Spleen (tissue), 11 donors: Measurements from ENCODE around the gene KIF6. TPM values are rescaled to one million over a fixed set of nuclear protein-coding genes. Genes with fewer than 3 reads are reported as not detected.

ENCODE experiments used
- DNase-seq: peaks from one replicate; pipeline ENCODE4 v3.0.0-alpha.2; 2020
- H3K27ac ChIP-seq, 8 donors: fragments of 200-600 bp; sonication (generic) in 7 of 8; 1 replicate in 4 of 8; 2 replicates in 4 of 8; pipeline versions ENCODE4 v1.5.0 to v1.8.0; 2016 to 2021; ENCODE audit warnings: inconsistent platforms in 4 of 8, mild to moderate bottlenecking in 4 of 8, moderate library complexity in 1 of 8
- H3K27me3 ChIP-seq, 7 donors: fragments of 200-600 bp; sonication (generic) in 6 of 7; replicated peaks in 1 of 7; 1 replicate in 4 of 7; 2 replicates in 3 of 7; pipeline versions ENCODE4 v1.5.0 to v1.8.0; 2016 to 2021; ENCODE audit warnings: inconsistent platforms in 3 of 7, mild to moderate bottlenecking in 1 of 7
- H3K36me3 ChIP-seq, 6 donors: fragments of 200-600 bp; sonication (generic) in 5 of 6; 1 replicate in 4 of 6; 2 replicates in 2 of 6; pipeline versions ENCODE4 v1.5.0 to v1.8.0; 2016 to 2021; ENCODE audit warnings: inconsistent platforms in 2 of 6
- H3K4me1 ChIP-seq, 6 donors: fragments of 200-600 bp; sonication (generic) in 5 of 6; 1 replicate in 3 of 6; 2 replicates in 3 of 6; pipeline versions ENCODE4 v1.5.0 to v1.8.0; 2016 to 2021; ENCODE audit warnings: inconsistent platforms in 3 of 6
- H3K4me3 ChIP-seq, 8 donors: fragments of 200-600 bp; sonication (generic) in 7 of 8; 1 replicate in 4 of 8; 2 replicates in 4 of 8; pipeline versions ENCODE4 v1.5.0 to v1.8.0; 2016 to 2021; ENCODE audit warnings: inconsistent platforms in 4 of 8, mild to moderate bottlenecking in 4 of 8, moderate library complexity in 2 of 8
- H3K9me3 ChIP-seq, 8 donors: fragments of 200-600 bp; sonication (generic) in 7 of 8; 1 replicate in 4 of 8; 2 replicates in 4 of 8; pipeline versions ENCODE4 v1.5.0 to v1.8.0; 2016 to 2021; ENCODE audit warnings: inconsistent platforms in 4 of 8
- POLR2A ChIP-seq, 3 donors: fragments of 450-650 bp; IDR thresholded peaks; one replicate each; pipeline ENCODE4 v1.5.1; 2017; ENCODE audit warnings: antibody characterized with exemption in 3 of 3, mild to moderate bottlenecking in 1 of 3
- POLR2AphosphoS5 ChIP-seq, 3 donors: sonication (generic); formaldehyde crosslinking; IDR thresholded peaks; one replicate each; pipeline ENCODE4 v1.5.1; 2017; ENCODE audit warnings: antibody characterized with exemption in 3 of 3
- WGBS, 5 donors: extraction: QIAGEN DNeasy Blood & Tissue Kit in 3 of 5; methylation state at CpG; one replicate each; pipeline versions ENCODE4 v1.1.5 to v1.1.7; 2013 to 2018; 5-methylcytosine and 5-hydroxymethylcytosine counted together
- intact Hi-C: fragments of 100-400 bp; cut with DNase I; formaldehyde crosslinking; loops from one replicate; pipeline ENCODE4 v1.15.0; 2023; ENCODE audit warnings: low total_unique reads
- polyA plus RNA-seq, 3 donors: library from polyadenylated mRNA; stranded (reverse); fragments of 200-250 nt; gene quantifications; one replicate each; pipeline ENCODE4 v1.2.1, GENCODE V29; 2013
- total RNA-seq, 7 donors: library from RNA; depleted of rRNA in 3 of 7; stranded (reverse); fragments of >200 nt in 3 of 7; fragmentation: NEBNext Ultra II Directional in 4 of 7; extraction: Animal tissue kit (Norgen Biotek cat#: 25700) in 4 of 7; gene quantifications; one replicate each; pipeline versions ENCODE4 v1.1.0 to v1.2.1, GENCODE V29; 2016 to 2021
- TF ChIP-seq, protein P1 (sequence below), 11 experiments: fragments of 200-600 bp in 7 of 11; fragments of 450-650 bp in 4 of 11; sonication (generic) in 4 of 11; IDR thresholded peaks in 8 of 11; conservative IDR thresholded peaks in 3 of 11; 1 replicate in 7 of 11; 2 replicates in 4 of 11; pipeline versions ENCODE4 v1.4.0 to v1.8.0; 2016 to 2021; ENCODE audit warnings: antibody characterized with exemption in 11 of 11, inconsistent platforms in 4 of 11, mild to moderate bottlenecking in 1 of 11
- donor health status: healthy with polysubstance abuse.
- donor health status: DM: no; HTN: no; CAD: no; lungs with moderate emphysema.
- donor health status: DM: no; HTN: no; CAD: no.
- donor health status: Bipolar disorder and iron deficiency.
- donor health status: healthy.
- donor health status: DM: no; HTN: no; CAD: no.
- donor health status: DM: yes; HTN: yes; CAD: no.

Gene KIF6
- total and polyA plus RNA-seq, 10 donors, result 0.10 to 0.75 (median 0.24) TPM; not detected in 3

DNA sequence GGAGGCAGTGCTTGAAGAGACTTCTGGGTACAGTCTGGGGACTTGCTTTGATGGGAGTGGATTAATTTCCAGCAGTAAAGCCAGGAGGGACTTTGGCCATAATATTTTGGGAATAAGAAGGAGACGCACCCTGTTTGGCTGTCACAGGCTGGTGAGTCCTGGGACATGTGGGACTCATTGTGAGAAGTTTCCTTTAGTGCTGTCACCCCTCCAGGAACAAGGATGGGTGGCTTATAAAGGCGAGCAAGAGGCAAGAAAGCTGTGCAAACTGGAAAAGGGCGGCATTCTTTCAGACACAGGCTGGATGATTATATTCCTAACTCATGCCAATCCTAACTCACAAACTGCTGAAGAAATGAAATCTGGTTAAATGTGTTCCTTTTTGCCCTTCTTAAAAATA is 325.2 kb downstream of the KIF6 start:
- Histone ChIP-seq H3K4me3 (no peak overlapping the region), H3K27ac (no peak overlapping the region), H3K27me3 (no peaks in the 10 kb centered on the region), H3K36me3 (no peaks in the 10 kb centered on the region), H3K4me1 (no peaks in the 10 kb centered on the region), H3K9me3 (no peaks in the 10 kb centered on the region)
- intact Hi-C loops, result no loop called here
- no peak for DNase-seq
- WGBS, 5 donors, result 83 to 98% (median 89%) methylated on average over 3 of the region's 3 CpGs
- TF ChIP-seq POLR2A (IDR thresholded peaks at IDR 0.05) (no peak), POLR2AphosphoS5 (IDR thresholded peaks at IDR 0.05) (no peak)
- TF ChIP-seq, protein P1, sequence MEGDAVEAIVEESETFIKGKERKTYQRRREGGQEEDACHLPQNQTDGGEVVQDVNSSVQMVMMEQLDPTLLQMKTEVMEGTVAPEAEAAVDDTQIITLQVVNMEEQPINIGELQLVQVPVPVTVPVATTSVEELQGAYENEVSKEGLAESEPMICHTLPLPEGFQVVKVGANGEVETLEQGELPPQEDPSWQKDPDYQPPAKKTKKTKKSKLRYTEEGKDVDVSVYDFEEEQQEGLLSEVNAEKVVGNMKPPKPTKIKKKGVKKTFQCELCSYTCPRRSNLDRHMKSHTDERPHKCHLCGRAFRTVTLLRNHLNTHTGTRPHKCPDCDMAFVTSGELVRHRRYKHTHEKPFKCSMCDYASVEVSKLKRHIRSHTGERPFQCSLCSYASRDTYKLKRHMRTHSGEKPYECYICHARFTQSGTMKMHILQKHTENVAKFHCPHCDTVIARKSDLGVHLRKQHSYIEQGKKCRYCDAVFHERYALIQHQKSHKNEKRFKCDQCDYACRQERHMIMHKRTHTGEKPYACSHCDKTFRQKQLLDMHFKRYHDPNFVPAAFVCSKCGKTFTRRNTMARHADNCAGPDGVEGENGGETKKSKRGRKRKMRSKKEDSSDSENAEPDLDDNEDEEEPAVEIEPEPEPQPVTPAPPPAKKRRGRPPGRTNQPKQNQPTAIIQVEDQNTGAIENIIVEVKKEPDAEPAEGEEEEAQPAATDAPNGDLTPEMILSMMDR (IDR thresholded peaks at IDR 0.05 in 8 of 11, conservative IDR thresholded peaks at IDR 0.05 in 3 of 11), result no peak

DNA sequence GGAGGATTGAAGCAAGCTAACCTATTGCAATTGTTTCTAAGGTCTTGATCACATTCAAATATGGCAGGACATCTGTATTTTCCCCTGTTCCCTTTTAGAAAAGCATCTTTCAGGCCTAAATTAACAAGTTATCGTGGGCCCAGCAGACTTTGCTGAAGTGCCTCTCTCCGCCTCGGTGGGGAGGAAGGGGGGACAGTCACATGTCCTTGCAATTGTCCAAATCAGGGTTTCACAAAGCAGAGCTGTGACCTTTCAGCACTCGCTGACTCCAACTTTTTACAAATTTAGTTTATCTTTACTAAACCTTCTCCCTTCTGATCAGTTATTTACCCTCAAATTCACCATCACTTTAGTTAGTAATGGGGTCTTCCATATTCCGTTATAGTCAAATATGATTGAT is 328.4 kb downstream of the KIF6 start:
- Histone ChIP-seq H3K9me3 (no peaks in the 10 kb centered on the region), H3K4me1 (no peaks in the 10 kb centered on the region), H3K4me3 (no peak overlapping the region), H3K27me3 (no peaks in the 10 kb centered on the region), H3K27ac (no peak overlapping the region), H3K36me3 (no peaks in the 10 kb centered on the region)
- WGBS, 5 donors, result 78 to 90% (median 83%) methylated on average over 5 of the region's 5 CpGs
- no peak for DNase-seq
- TF ChIP-seq, protein P1 (IDR thresholded peaks at IDR 0.05 in 8 of 11, conservative IDR thresholded peaks at IDR 0.05 in 3 of 11), result no peak
- TF ChIP-seq POLR2AphosphoS5 (IDR thresholded peaks at IDR 0.05) (no peak), POLR2A (IDR thresholded peaks at IDR 0.05) (no peak)
- intact Hi-C loops, result no loop called here

DNA sequence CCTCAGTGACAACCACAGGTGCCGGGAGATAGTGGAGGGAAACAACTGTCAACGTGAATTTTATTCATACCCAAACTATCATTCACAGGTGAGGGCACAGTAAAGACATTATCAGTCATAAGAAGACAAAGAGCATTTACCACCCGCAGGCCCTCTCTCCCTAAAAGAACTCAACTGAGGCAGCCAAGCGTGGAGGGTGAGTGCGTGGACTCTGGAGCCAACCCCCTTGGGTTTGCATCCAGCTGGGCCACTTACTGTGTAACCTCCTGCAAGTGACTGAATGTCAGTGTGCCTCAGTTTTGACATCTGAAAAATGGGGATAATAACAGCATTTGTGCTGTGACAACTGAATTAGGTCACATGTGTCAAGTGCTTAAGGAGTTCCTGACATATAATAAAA is 332.1 kb downstream of the KIF6 start:
- TF ChIP-seq, protein P1 (IDR thresholded peaks at IDR 0.05 in 8 of 11, conservative IDR thresholded peaks at IDR 0.05 in 3 of 11), result no peak
- TF ChIP-seq POLR2AphosphoS5 (IDR thresholded peaks at IDR 0.05) (no peak), POLR2A (IDR thresholded peaks at IDR 0.05) (no peak)
- Histone ChIP-seq H3K4me3 (no peak overlapping the region), H3K9me3 (no peaks in the 10 kb centered on the region), H3K27me3 (no peaks in the 10 kb centered on the region), H3K27ac (no peak overlapping the region), H3K4me1 (no peaks in the 10 kb centered on the region), H3K36me3 (no peaks in the 10 kb centered on the region)
- DNase-seq, result no peak
- 76 to 84% (median 82%) methylated on average over 5 of the region's 5 CpGs for WGBS, 5 donors
- intact Hi-C loops, result no loop called here

DNA sequence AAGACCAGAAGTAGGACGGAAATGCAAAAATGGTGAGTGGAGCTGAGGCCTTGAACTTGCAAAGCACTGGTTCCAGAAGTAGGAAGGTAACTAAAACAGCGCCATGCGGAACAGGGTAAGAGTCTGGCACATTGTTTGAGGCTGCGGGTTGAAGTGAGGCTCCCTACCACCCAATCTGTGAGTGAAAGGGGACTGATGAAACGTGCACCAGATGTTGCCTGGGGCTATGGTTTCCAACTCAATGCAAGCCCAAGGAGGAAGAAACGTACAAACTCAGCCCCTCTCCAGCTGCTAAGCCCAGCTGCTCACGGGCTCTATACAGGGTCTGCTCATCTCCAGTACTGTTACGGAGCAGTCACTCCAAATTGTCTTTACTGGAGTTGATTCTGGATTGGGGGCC is 334.0 kb downstream of the KIF6 start:
- H3K27me3 ChIP-seq, result peaks cover 0 to 4% (median 0%) of the 10 kb centered on the region in 7 donors
- no peaks in the 10 kb centered on the region for H3K9me3 ChIP-seq
- WGBS, 5 donors, result 85 to 90% (median 86%) methylated on average over 8 of the region's 8 CpGs
- TF ChIP-seq POLR2AphosphoS5 (IDR thresholded peaks at IDR 0.05) (no peak), POLR2A (IDR thresholded peaks at IDR 0.05) (no peak)
- TF ChIP-seq, protein P1 (IDR thresholded peaks at IDR 0.05 in 8 of 11, conservative IDR thresholded peaks at IDR 0.05 in 3 of 11), result no peak
- H3K4me1 ChIP-seq, result no peaks in the 10 kb centered on the region
- no peak overlapping the region for H3K4me3 ChIP-seq
- intact Hi-C loops, result no loop called here
- H3K27ac ChIP-seq, result no peak overlapping the region
- no peak for DNase-seq
- H3K36me3 ChIP-seq, result no peaks in the 10 kb centered on the region
